Measurements from ENCODE around the gene GTPBP4. TPM values are rescaled to one million over a fixed set of nuclear protein-coding genes. Genes with fewer than 3 reads are reported as not detected.

The GTPBP4 gene
- total RNA-seq, 1 donor from 2014 or later: 66.3 TPM

- H3K9me3 Mint-ChIP-seq: no peaks in the 10 kb centered on the region
- H3K4me3 Mint-ChIP-seq: no peak overlapping the region
- TF ChIP-seq, protein P1, sequence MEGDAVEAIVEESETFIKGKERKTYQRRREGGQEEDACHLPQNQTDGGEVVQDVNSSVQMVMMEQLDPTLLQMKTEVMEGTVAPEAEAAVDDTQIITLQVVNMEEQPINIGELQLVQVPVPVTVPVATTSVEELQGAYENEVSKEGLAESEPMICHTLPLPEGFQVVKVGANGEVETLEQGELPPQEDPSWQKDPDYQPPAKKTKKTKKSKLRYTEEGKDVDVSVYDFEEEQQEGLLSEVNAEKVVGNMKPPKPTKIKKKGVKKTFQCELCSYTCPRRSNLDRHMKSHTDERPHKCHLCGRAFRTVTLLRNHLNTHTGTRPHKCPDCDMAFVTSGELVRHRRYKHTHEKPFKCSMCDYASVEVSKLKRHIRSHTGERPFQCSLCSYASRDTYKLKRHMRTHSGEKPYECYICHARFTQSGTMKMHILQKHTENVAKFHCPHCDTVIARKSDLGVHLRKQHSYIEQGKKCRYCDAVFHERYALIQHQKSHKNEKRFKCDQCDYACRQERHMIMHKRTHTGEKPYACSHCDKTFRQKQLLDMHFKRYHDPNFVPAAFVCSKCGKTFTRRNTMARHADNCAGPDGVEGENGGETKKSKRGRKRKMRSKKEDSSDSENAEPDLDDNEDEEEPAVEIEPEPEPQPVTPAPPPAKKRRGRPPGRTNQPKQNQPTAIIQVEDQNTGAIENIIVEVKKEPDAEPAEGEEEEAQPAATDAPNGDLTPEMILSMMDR (IDR thresholded peaks at IDR 0.05; ENCODE audit: unreplicated experiment): no peak
- peaks cover 13% of the 10 kb centered on the region for H3K27me3 Mint-ChIP-seq (ENCODE audit: low read depth)
- H3K27ac Mint-ChIP-seq: no peak overlapping the region
- H3K36me3 Mint-ChIP-seq: no peaks in the 10 kb centered on the region
- no peaks in the 10 kb centered on the region for H3K4me1 Mint-ChIP-seq
- no peak for DNase-seq (ENCODE audit: low spot score in 2 of 2, unreplicated experiment in 2 of 2)
Measured at GRCh38 chr10:963655-964054, 24.6 kb upstream of the GTPBP4 start.

- TF ChIP-seq, protein P1 (IDR thresholded peaks at IDR 0.05; ENCODE audit: unreplicated experiment): no peak
- no peak overlapping the region for H3K4me3 Mint-ChIP-seq
- H3K27me3 Mint-ChIP-seq (ENCODE audit: low read depth): peaks cover 11% of the 10 kb centered on the region
- no peak overlapping the region for H3K27ac Mint-ChIP-seq
- no peaks in the 10 kb centered on the region for H3K4me1 Mint-ChIP-seq
- no peaks in the 10 kb centered on the region for H3K36me3 Mint-ChIP-seq
- H3K9me3 Mint-ChIP-seq: no peaks in the 10 kb centered on the region
- no peak for DNase-seq (ENCODE audit: low spot score in 2 of 2, unreplicated experiment in 2 of 2)
Measured at GRCh38 chr10:964321-964987, 23.8 kb upstream of the GTPBP4 start.

DNA sequence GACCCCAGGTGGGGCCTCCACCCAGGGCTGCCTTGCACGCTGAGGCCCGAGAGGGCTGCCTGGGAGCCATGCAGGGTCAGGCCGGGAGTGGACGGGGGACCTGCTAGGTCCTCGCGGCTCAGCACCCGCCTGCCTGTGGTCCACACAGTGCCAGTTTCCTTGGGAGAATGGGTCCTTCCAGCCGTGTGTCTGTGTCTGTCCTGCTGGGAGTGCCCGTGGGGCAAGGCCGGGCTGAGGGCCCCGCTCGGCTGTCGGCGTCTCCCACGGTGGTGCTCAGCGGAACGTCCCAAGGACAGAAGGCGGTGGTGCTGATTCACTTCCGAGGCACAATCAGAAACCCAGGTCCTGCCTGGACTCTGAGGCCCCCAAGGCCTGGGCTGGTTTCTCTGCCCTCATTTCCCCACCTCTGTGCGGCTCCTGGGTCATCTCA, 23.2 kb upstream of the GTPBP4 start:
- Mint-ChIP-seq H3K4me3 (no peak overlapping the region), H3K9me3 (no peaks in the 10 kb centered on the region), H3K27ac (no peak overlapping the region), H3K4me1 (no peaks in the 10 kb centered on the region), H3K36me3 (no peaks in the 10 kb centered on the region), H3K27me3 (ENCODE audit: low read depth) (peaks cover 9% of the 10 kb centered on the region)
- TF ChIP-seq, protein P1 (IDR thresholded peaks at IDR 0.05; ENCODE audit: unreplicated experiment): no peak
- no peak for DNase-seq (ENCODE audit: low spot score in 2 of 2, unreplicated experiment in 2 of 2)

DNA sequence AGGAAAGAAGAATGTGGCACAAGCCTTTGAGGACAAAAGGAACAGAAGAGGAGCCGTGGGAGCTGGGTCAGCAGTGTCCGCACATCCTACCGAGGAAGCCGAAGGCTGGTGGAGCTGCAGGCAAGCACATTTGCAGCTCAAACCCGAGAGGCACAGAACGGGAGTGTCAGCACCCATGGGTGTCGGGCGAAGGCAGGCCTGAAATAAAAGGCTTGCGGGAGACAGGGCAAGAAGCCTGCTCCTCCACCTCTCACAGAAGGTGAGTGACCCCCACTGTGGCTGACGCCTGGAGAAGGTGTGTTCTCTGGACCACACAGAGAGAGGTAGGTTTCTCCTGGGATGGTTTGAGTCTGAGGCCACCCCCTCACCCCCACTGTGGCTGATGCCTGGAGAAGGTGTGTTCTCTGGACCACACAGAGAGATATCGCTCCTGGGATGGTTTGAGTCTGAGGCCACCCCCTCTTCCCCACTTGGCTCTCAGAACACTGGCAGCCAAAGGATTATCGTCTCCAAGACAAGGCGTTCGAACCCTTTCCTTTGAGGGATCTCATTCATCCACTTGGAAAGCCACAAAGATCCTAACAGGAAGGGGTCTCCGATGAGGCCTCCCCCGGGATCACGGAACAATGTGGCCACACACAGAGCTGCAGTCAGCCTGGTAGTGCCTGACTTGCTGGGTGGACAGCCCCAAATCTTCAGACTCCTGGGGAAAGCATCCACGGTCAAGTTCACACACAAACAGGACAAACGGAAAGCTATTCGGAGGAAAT, 21.6 kb upstream of the GTPBP4 start:
- Mint-ChIP-seq H3K27ac (no peak overlapping the region), H3K9me3 (no peaks in the 10 kb centered on the region), H3K4me1 (peaks cover 8% of the 10 kb centered on the region), H3K4me3 (no peak overlapping the region), H3K36me3 (no peaks in the 10 kb centered on the region), H3K27me3 (ENCODE audit: low read depth) (peaks cover 7% of the 10 kb centered on the region)
- DNase-seq (ENCODE audit: low spot score in 2 of 2, unreplicated experiment in 2 of 2): no peak
- TF ChIP-seq, protein P1 (IDR thresholded peaks at IDR 0.05; ENCODE audit: unreplicated experiment): no peak

DNA sequence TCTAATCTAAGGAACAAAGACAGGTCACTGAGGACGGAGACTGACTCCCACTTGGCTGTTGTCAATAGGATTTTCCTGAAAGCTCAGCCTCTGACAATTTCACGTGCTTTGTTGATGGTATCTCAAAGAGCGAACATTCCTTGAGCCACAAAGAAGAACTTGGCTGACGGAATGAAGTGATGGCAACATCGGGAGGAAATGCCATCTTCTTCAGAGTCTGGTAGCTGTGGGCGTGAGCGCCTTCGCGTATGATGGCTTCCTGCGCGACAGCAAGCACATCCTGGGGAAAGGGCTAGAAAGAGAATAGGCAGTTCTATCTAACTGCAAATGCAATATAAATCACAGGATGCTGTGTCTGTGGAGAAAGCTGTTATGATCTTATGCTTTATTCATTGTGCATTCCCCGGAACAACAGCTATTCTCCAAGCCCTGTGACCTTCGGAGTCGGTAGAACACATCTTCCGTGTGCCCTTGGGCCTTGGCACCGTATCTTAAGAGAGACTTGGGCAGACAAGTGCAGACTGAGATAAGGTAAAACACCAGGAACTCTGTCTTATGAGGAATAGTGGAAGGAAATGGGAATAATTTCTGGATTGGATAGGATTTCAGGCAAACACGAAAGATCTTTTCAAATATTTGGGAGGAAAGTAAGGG, 19.6 kb upstream of the GTPBP4 start:
- Mint-ChIP-seq H3K27me3 (ENCODE audit: low read depth) (peaks cover 7% of the 10 kb centered on the region), H3K36me3 (no peaks in the 10 kb centered on the region), H3K4me3 (no peak overlapping the region), H3K9me3 (peaks cover 5% of the 10 kb centered on the region), H3K27ac (no peak overlapping the region), H3K4me1 (peaks cover 8% of the 10 kb centered on the region)
- no peak for DNase-seq (ENCODE audit: low spot score in 2 of 2, unreplicated experiment in 2 of 2)
- TF ChIP-seq, protein P1 (IDR thresholded peaks at IDR 0.05; ENCODE audit: unreplicated experiment): no peak
